ENCODE data around the gene STXBP1. TPM values are rescaled to one million over a fixed set of nuclear protein-coding genes. Genes with fewer than 3 reads are reported as not detected.

STXBP1 gene
- total and polyA plus RNA-seq, 2 of the 8 experiments (the other 6 are each of a cell fraction or from before 2014, with no cell fraction given) = 11.5 to 60.9 TPM

DNA sequence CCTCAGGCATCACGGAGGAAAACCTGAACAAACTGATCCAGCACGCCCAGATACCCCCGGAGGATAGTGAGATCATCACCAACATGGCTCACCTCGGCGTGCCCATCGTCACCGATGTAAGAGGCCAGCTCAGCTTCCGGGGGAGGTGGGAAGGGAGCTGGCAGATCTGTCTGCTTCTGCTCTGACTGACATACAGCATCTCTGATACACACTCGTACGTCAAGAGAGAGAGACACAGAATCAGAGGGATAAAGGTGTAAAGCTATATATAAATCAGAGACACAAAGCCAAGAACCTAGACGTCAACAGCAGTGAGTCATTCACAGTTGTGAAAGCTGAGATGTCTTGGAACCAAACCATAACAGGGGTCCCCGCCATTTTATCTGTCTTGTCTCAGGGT, 64.6 kb downstream of the STXBP1 start (continued):
- TF ChIP-seq SIN3A (conservative IDR thresholded peaks at IDR 0.05 in 1 of 2, IDR thresholded peaks at IDR 0.05 in 1 of 2; ENCODE audit: low read depth in 1 of 2, low read length in 2 of 2) (no peak), CBX5 (IDR thresholded peaks at IDR 0.05; ENCODE audit: low read depth, low read length) (no peak), SP2 (IDR thresholded peaks at IDR 0.05; ENCODE audit: low read length) (no peak)
